ENCODE measurements around the gene PCDHAC1.

PCDHAC1 gene

GRCh38 chr5:140967226-140967893, 41.3 kb downstream of the PCDHAC1 start:
- DNase-seq = no peak

GRCh38 chr5:140969880-140970279, 43.8 kb downstream of the PCDHAC1 start:
- DNase-seq = no peak

GRCh38 chr5:140973550-140973949, 47.5 kb downstream of the PCDHAC1 start:
- no peak for DNase-seq

- DNase-seq = no peak
These were observed 50.9 kb downstream of the PCDHAC1 start for GRCh38 chr5:140977003-140977402.

GRCh38 chr5:140978260-140978659, 52.2 kb downstream of the PCDHAC1 start:
- no peak for DNase-seq

GRCh38 chr5:140978983-140979382, 52.9 kb downstream of the PCDHAC1 start:
- DNase-seq = no peak
